Activated T-helper 17 cell treated with anti-CD3 and anti-CD28 coated beads, Interleukin-2, amount 50 U/mL, for 72 hours (primary cell): ENCODE results near the gene DEAF1. TPM values are rescaled to one million over a fixed set of nuclear protein-coding genes. Genes with fewer than 3 reads are reported as not detected.
"Not testable (repeated sequence)": the region's sequence is repeated elsewhere in the genome, so short reads cannot be mapped to it uniquely, and the experiment has no call there.

Experiments
- ATAC-seq: fragments of 150-1000 bp; cut with Tn5 transposase; replicated peaks from 2 replicates; pipeline ENCODE4 v1.10.0; 2021; ENCODE audit warnings: mild to moderate bottlenecking, moderate library complexity
- H3K27ac Mint-ChIP-seq: one replicate; pipeline ENCODE4 v1.8.0; 2022; ENCODE audit warnings: mixed read lengths
- H3K27me3 Mint-ChIP-seq: one replicate; pipeline ENCODE4 v1.8.0; 2022; ENCODE audit warnings: mixed read lengths
- H3K36me3 Mint-ChIP-seq: one replicate; pipeline ENCODE4 v1.8.0; 2022; ENCODE audit warnings: low read depth, mild to moderate bottlenecking, mixed read lengths
- H3K4me1 Mint-ChIP-seq: one replicate; pipeline ENCODE4 v1.8.0; 2022; ENCODE audit warnings: mixed read lengths
- H3K4me3 Mint-ChIP-seq: one replicate; pipeline ENCODE4 v1.8.0; 2022; ENCODE audit warnings: mild to moderate bottlenecking, mixed read lengths
- H3K9me3 Mint-ChIP-seq: one replicate; pipeline ENCODE4 v1.8.0; 2022; ENCODE audit warnings: mixed read lengths
- total RNA-seq, 2 donors: library from RNA; stranded (reverse); gene quantifications; one replicate each; pipeline ENCODE4 v1.2.3, GENCODE V29; 2022

Gene DEAF1
- total RNA-seq = 10 to 100 TPM; 43.2 to 56.0 TPM

GRCh38 chr11:694563-695287 lies at the start of gene DEAF1:
DEAF1 (minus strand) TSS chr11:695222; CDS start chr11:695047, 175 bp downstream.
- H3K27me3 Mint-ChIP-seq = no peaks in the 10 kb centered on the region
- peaks cover 26% of the 10 kb centered on the region for H3K36me3 Mint-ChIP-seq
- peaks cover 26% of the 10 kb centered on the region for H3K4me1 Mint-ChIP-seq
- H3K9me3 Mint-ChIP-seq = no peaks in the 10 kb centered on the region
- peak within 1 kb of the TSS; percentile 89 for H3K4me3 Mint-ChIP-seq
- ATAC-seq = peak; percentile 79
- H3K27ac Mint-ChIP-seq = peak within 1 kb of the TSS; percentile 91

DNA sequence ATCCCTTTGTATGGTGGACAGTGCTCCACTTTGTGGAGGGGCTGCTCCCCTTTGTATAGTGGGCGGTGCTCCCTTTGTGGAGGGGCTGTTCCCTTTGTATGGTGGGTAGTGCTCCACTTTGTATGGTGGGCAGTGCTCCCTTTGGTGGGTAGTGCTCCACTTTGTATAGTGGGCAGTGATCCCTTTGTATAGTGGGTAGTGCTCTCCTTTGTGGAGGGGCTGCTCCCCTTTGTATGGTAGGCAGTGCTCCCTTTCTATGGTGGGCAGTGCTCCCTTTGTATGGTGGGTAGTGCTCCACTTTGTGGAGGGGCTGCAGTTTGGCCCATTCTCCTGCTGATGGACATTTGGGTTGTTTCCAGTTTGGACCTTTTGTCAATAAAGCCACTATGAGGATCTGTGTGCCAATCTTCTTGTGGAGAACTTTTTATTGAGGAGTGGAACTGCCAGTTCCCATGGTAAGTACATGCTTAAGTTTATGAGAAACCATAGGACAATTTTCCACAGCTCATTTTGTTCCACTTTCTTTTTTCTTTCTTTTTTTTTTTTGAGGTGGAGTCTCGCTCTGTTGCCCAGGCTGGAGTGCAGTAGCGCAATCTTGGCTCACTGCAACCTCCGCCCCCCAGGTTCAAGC lies 47.7 kb upstream of the DEAF1 start:
- H3K9me3 Mint-ChIP-seq = no peaks in the 10 kb centered on the region
- peaks cover 3% of the 10 kb centered on the region for H3K4me1 Mint-ChIP-seq
- no peaks in the 10 kb centered on the region for H3K36me3 Mint-ChIP-seq
- no peak overlapping the region for H3K4me3 Mint-ChIP-seq
- H3K27ac Mint-ChIP-seq = no peak overlapping the region
- no peaks in the 10 kb centered on the region for H3K27me3 Mint-ChIP-seq
- ATAC-seq = no peak

DNA sequence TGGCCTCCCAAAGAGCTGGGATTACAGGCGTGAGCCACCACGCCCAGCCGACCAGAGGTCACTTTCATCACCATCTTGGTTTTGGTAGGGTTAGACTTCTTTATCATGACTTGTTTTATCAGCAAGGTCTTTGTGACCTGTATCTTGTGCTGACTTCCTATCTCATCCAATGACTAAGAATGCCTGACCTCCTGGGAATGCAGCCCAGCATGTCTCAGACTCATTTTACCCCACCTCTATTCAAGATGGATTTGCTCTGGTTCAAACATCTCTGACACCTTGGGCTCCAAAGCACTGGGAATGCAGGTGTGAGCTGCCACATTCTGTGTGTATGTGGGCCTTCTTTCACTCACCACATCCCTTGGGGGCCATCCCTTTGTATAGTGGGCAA lies 47.1 kb upstream of the DEAF1 start:
- Mint-ChIP-seq H3K4me1 (peaks cover 7% of the 10 kb centered on the region), H3K27me3 (no peaks in the 10 kb centered on the region), H3K9me3 (no peaks in the 10 kb centered on the region), H3K27ac (no peak overlapping the region), H3K36me3 (no peaks in the 10 kb centered on the region), H3K4me3 (no peak overlapping the region)
- no peak for ATAC-seq

DNA sequence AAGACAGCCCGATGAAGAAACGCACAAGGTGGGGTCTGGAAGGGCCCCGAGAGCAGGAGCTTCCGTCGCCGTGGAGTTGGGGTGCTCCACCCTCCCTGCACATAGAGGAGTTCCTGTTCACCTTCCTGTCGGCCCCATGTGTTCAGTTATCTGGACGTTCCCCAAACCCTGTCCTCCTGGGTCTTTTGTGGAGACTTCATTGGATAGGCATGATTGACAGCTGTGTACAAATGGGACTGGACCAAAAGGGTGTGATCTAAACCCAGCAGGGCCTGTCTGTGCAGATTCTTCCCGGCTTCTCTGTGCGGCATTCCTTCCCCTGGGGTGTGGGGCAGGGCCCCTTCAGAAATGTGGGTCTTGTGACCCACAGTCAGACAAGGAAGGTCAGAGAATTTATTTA lies 42.9 kb upstream of the DEAF1 start:
- not testable (repeated sequence) for H3K4me1 Mint-ChIP-seq, H3K27me3 Mint-ChIP-seq, H3K9me3 Mint-ChIP-seq, H3K36me3 Mint-ChIP-seq
- peak; percentile 35 for ATAC-seq
- H3K27ac Mint-ChIP-seq = peak overlapping the region; percentile 54
- peak overlapping the region; percentile 67 for H3K4me3 Mint-ChIP-seq

DNA sequence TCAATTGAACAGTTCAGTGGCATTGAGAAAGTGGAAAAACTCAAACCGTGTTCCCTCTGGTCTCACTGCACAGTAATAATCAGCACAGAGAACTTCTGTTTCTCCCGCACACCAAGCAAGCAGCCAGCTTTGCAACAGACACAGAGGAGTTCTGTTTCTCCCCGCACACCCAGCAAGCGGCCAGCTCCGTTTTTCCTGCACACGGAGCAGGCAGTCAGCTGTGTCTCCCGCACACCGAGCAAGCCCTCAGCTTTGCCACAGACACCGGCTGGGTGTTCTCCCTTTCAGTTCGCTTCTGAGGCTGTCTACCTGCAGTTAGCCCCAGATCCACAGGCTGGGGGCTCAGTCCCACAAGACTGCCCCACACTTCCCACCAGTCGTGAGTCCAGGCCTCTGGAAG lies 42.3 kb upstream of the DEAF1 start:
- ATAC-seq = peak; percentile 14
- Mint-ChIP-seq H3K27me3 (no peaks in the 10 kb centered on the region), H3K27ac (peak overlapping the region; percentile 54), H3K4me3 (peak overlapping the region; percentile 67), H3K36me3 (no peaks in the 10 kb centered on the region), H3K9me3 (no peaks in the 10 kb centered on the region), H3K4me1 (peaks cover 7% of the 10 kb centered on the region)

- H3K27me3 Mint-ChIP-seq, H3K4me3 Mint-ChIP-seq, ATAC-seq, H3K27ac Mint-ChIP-seq, H3K4me1 Mint-ChIP-seq, H3K9me3 Mint-ChIP-seq, H3K36me3 Mint-ChIP-seq: not testable (repeated sequence)
Measured at GRCh38 chr11:734541-734940, 39.5 kb upstream of the DEAF1 start.

DNA sequence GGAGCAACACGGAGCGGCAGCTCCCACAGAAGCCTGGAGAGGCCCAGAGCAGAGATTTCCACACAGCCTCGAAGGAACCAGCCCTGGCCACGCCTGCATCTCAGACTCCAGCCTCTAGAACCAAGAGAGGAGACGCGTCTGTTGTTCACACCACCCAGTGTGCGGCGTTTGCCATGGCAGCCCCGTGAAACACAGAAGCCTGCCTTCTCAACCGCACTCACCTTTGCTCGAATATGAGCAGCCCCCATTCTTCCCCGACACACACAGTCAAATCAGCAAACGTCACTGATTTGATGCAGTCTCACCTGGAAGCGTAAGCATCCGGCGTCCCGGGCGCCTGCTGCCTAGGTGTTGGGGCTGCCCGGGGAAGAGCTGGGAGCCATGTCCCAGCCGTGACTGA lies 38.0 kb upstream of the DEAF1 start:
- Mint-ChIP-seq H3K27ac (no peak overlapping the region), H3K27me3 (no peaks in the 10 kb centered on the region), H3K4me3 (no peak overlapping the region), H3K4me1 (peaks cover 7% of the 10 kb centered on the region), H3K36me3 (no peaks in the 10 kb centered on the region), H3K9me3 (no peaks in the 10 kb centered on the region)
- no peak for ATAC-seq

- ATAC-seq = no peak
- Mint-ChIP-seq H3K27me3 (no peaks in the 10 kb centered on the region), H3K27ac (no peak overlapping the region), H3K36me3 (no peaks in the 10 kb centered on the region), H3K9me3 (no peaks in the 10 kb centered on the region), H3K4me3 (no peak overlapping the region), H3K4me1 (no peaks in the 10 kb centered on the region)
Measured at GRCh38 chr11:729492-730074, 34.6 kb upstream of the DEAF1 start.

GRCh38 chr11:728901-729491 lies 34.0 kb upstream of the DEAF1 start:
- no peak for ATAC-seq
- H3K36me3 Mint-ChIP-seq = no peaks in the 10 kb centered on the region
- no peak overlapping the region for H3K4me3 Mint-ChIP-seq
- no peaks in the 10 kb centered on the region for H3K27me3 Mint-ChIP-seq
- no peaks in the 10 kb centered on the region for H3K9me3 Mint-ChIP-seq
- no peaks in the 10 kb centered on the region for H3K4me1 Mint-ChIP-seq
- H3K27ac Mint-ChIP-seq = no peak overlapping the region

GRCh38 chr11:727859-728748 lies 33.1 kb upstream of the DEAF1 start:
- Mint-ChIP-seq H3K27me3 (peaks cover 4% of the 10 kb centered on the region), H3K27ac (no peak overlapping the region), H3K9me3 (no peaks in the 10 kb centered on the region), H3K4me1 (peaks cover 3% of the 10 kb centered on the region), H3K36me3 (no peaks in the 10 kb centered on the region), H3K4me3 (peak overlapping the region; percentile 66)
- peak; percentile 73 for ATAC-seq

DNA sequence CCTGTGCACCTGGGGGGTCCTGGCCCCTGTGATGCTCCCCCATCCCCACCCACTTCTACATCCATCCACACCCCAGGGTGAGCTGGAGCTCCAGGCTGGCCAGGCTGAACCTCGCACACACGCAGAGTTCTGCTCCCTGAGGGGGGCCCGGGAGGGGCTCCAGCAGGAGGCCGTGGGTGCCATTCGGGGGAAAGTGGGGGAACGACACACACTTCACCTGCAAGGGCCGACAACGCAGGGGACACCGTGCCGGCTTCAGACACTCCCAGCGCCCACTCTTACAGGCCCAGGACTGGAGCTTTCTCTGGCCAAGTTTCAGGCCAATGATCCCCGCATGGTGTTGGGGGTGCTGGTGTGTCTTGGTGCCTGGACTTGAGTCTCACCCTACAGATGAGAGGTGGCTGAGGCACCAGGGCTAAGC lies 32.3 kb upstream of the DEAF1 start:
- H3K27me3 Mint-ChIP-seq = peaks cover 6% of the 10 kb centered on the region
- peak overlapping the region; percentile 66 for H3K4me3 Mint-ChIP-seq
- H3K36me3 Mint-ChIP-seq = no peaks in the 10 kb centered on the region
- peaks cover 5% of the 10 kb centered on the region for H3K4me1 Mint-ChIP-seq
- no peak for ATAC-seq
- H3K27ac Mint-ChIP-seq = no peak overlapping the region
- no peaks in the 10 kb centered on the region for H3K9me3 Mint-ChIP-seq

DNA sequence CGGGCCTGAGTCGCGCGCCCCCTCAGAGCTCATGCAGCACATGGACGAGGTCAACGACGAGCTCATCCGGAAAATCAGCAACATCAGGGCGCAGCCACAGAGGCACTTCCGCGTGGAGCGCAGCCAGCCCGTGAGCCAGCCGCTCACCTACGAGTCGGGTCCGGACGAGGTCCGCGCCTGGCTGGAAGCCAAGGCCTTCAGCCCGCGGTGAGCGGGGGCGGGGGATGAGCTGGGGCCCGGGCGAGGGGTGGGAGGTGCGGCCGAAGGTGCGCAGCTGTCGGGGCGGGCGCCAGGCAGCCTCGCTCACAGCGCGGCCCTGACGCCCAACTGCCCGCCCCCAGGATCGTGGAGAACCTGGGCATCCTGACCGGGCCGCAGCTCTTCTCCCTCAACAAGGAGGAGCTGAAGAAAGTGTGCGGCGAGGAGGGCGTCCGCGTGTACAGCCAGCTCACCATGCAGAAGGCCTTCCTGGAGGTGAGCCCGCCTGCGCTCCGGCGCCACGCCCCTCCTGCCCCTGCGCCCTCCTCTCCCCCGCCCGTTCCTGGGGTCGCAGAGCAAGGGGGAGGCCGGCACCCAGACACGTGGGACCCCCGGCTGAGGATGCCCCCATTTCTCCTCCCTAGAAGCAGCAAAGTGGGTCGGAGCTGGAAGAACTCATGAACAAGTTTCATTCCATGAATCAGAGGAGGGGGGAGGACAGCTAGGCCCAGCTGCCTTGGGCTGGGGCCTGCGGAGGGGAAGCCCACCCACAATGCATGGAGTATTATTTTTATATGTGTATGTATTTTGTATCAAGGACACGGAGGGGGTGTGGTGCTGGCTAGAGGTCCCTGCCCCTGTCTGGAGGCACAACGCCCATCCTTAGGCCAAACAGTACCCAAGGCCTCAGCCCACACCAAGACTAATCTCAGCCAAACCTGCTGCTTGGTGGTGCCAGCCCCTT lies 31.5 kb upstream of the DEAF1 start:
- ATAC-seq = peak; percentile 72
- Mint-ChIP-seq H3K4me3 (peak overlapping the region; percentile 66), H3K36me3 (no peaks in the 10 kb centered on the region), H3K9me3 (no peaks in the 10 kb centered on the region), H3K4me1 (peaks cover 5% of the 10 kb centered on the region), H3K27me3 (peaks cover 6% of the 10 kb centered on the region), H3K27ac (no peak overlapping the region)

DNA sequence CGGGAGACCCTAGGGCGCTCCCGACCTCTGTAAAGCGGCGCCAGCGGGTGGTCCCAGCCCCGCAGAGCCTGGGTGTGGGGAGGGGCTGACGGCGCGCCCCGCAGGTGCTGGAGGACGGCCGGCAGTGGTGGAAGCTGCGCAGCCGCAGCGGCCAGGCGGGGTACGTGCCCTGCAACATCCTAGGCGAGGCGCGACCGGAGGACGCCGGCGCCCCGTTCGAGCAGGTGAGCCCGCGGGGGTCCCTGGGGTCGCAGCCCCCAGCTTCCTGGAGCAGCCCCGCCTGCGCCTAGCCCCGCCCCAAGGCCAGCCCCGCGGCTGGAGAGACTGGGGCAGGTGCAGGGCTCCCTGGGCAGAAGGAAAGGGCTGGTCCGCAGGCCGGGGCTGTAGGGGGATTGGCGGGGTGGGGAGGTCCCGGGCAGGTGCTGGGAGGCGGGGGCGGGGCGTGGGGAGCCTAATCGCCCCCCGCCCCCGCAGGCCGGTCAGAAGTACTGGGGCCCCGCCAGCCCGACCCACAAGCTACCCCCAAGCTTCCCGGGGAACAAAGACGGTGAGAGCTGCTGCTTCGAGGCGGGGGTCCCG lies 30.7 kb upstream of the DEAF1 start:
- peak overlapping the region; percentile 67 for H3K4me3 Mint-ChIP-seq
- no peak overlapping the region for H3K27ac Mint-ChIP-seq
- peak; percentile 15 for ATAC-seq

More for the DNA sequence above, 30.7 kb upstream of the DEAF1 start:
- Mint-ChIP-seq H3K4me1 (peaks cover 5% of the 10 kb centered on the region), H3K27me3 (peaks cover 6% of the 10 kb centered on the region), H3K9me3 (no peaks in the 10 kb centered on the region), H3K36me3 (no peaks in the 10 kb centered on the region)
